ENCODE measurements around the gene MT1F. TPM values are rescaled to one million over a fixed set of nuclear protein-coding genes. Genes with fewer than 3 reads are reported as not detected.
A peak's percentile ranks its signal among the peaks of the same experiment; 100 is the strongest.

Gene MT1F
- total RNA-seq, 1 experiment from 2014 or later = 7.3 TPM

GRCh38 chr16:56630134-56630533 lies 27.6 kb upstream of the MT1F start:
- ChIA-PET POLR2A (interaction anchor here (1.5 kb wide), 1 partner anchor 14 kb away, joined by 6 read pairs; no protein-coding TSS in a partner anchor), RAD21 (ENCODE audit: low non-redundant PET in 1 of 2, low total read pairs in 2 of 2, uncharacterized antibody in 2 of 2, unreplicated experiment in 2 of 2) (no interaction called here), CTCF (interaction anchor here (1.1 to 2.1 kb wide), 2 partner anchors 13 to 29 kb away, joined by 3 to 11 read pairs; no protein-coding TSS in a partner anchor)
- Histone ChIP-seq H3K27ac (ENCODE audit: low read depth, low read length) (no peak overlapping the region), H3K27me3 (ENCODE audit: insufficient read depth, low read length) (no peaks in the 10 kb centered on the region), H3K4me2 (ENCODE audit: low read length) (no peak overlapping the region), H3K4me1 (ENCODE audit: control insufficient read depth in 1 of 2, insufficient read depth in 2 of 2, low read length in 2 of 2) (peaks cover 9 to 40% of the 10 kb centered on the region in 2 experiments), H3K79me2 (ENCODE audit: insufficient read depth, low read length) (peaks cover 12% of the 10 kb centered on the region), H2AFZ (ENCODE audit: low read depth, low read length, poor library complexity, severe bottlenecking) (no peak overlapping the region), H3K36me3 (ENCODE audit: control insufficient read depth in 1 of 2, insufficient read depth in 2 of 2, low read length in 2 of 2) (no peaks in the 10 kb centered on the region), H4K20me1 (ENCODE audit: insufficient read depth) (no peaks in the 10 kb centered on the region), H3K9me3 (ENCODE audit: control insufficient read depth in 1 of 2, insufficient read depth in 1 of 2, low read depth in 1 of 2, low read length in 2 of 2) (no peaks in the 10 kb centered on the region), H3K9ac (ENCODE audit: low read length) (no peak overlapping the region), H3K4me3 (replicated peaks in 1 of 2; ENCODE audit: low read depth in 1 of 2, low read length in 2 of 2) (no peak overlapping the region), H3K9me2 (ENCODE audit: insufficient read depth) (no peaks in the 10 kb centered on the region)
- intact Hi-C loops (cut with micrococcal nuclease) = no loop called here
- BruUV-seq (replicated peaks) = no TSS peak
- no peak for ATAC-seq
- TF ChIP-seq YY1 (IDR thresholded peaks at IDR 0.05; ENCODE audit: extremely low read depth, insufficient replicate concordance, low read depth, low read length) (no peak), CBX3 (IDR thresholded peaks at IDR 0.05; ENCODE audit: low read depth) (no peak), POLR2AphosphoS5 (IDR thresholded peaks at IDR 0.05; ENCODE audit: low read depth, low read length) (no peak), ZNF274 (IDR thresholded peaks at IDR 0.05; ENCODE audit: low read depth, low read length) (no peak), CEBPB (IDR thresholded peaks at IDR 0.05; ENCODE audit: low read depth) (no peak), SP1 (IDR thresholded peaks at IDR 0.05; ENCODE audit: low read depth) (no peak), SIN3A (IDR thresholded peaks at IDR 0.05; ENCODE audit: low read depth) (no peak)
- no peak for DNase-seq (ENCODE audit: low read depth, low spot score)

- Histone ChIP-seq H3K9ac (ENCODE audit: low read length) (no peak overlapping the region), H2AFZ (ENCODE audit: low read depth, low read length, poor library complexity, severe bottlenecking) (peak overlapping the region; percentile 61), H3K9me3 (ENCODE audit: control insufficient read depth in 1 of 2, insufficient read depth in 1 of 2, low read depth in 1 of 2, low read length in 2 of 2) (no peaks in the 10 kb centered on the region), H3K9me2 (ENCODE audit: insufficient read depth) (no peaks in the 10 kb centered on the region), H3K27ac (ENCODE audit: low read depth, low read length) (no peak overlapping the region), H3K27me3 (ENCODE audit: insufficient read depth, low read length) (no peaks in the 10 kb centered on the region), H3K4me3 (replicated peaks in 1 of 2; ENCODE audit: low read depth in 1 of 2, low read length in 2 of 2) (no peak overlapping the region), H4K20me1 (ENCODE audit: insufficient read depth) (no peaks in the 10 kb centered on the region), H3K4me2 (ENCODE audit: low read length) (no peak overlapping the region), H3K36me3 (ENCODE audit: control insufficient read depth in 1 of 2, insufficient read depth in 2 of 2, low read length in 2 of 2) (no peaks in the 10 kb centered on the region), H3K4me1 (ENCODE audit: control insufficient read depth in 1 of 2, insufficient read depth in 2 of 2, low read length in 2 of 2) (peaks cover 9 to 32% of the 10 kb centered on the region in 2 experiments), H3K79me2 (ENCODE audit: insufficient read depth, low read length) (peaks cover 5% of the 10 kb centered on the region; the same call in 1 of the 2 replicates)
- ChIA-PET CTCF (interaction anchor here (2.1 kb wide), 1 partner anchor 12 kb away, joined by 11 read pairs; no protein-coding TSS in a partner anchor), RAD21 (ENCODE audit: low non-redundant PET in 1 of 2, low total read pairs in 2 of 2, uncharacterized antibody in 2 of 2, unreplicated experiment in 2 of 2) (no interaction called here), POLR2A (no interaction called here)
- DNase-seq (ENCODE audit: low read depth, low spot score) = no peak
- no peak for ATAC-seq
- TF ChIP-seq SIN3A (IDR thresholded peaks at IDR 0.05; ENCODE audit: low read depth) (no peak), SP1 (IDR thresholded peaks at IDR 0.05; ENCODE audit: low read depth) (no peak), CBX3 (IDR thresholded peaks at IDR 0.05; ENCODE audit: low read depth) (no peak), REST (IDR thresholded peaks at IDR 0.05; ENCODE audit: low read depth) (no peak)
- BruUV-seq (replicated peaks) = no TSS peak
- intact Hi-C loops (cut with micrococcal nuclease) = no loop called here
Measured at GRCh38 chr16:56631197-56631596, 26.6 kb upstream of the MT1F start.

Data from HCT116 (cell line).